Panc1 (cell line): Measurements from ENCODE around the gene MITF. TPM values are rescaled to one million over a fixed set of nuclear protein-coding genes. Genes with fewer than 3 reads are reported as not detected.

Experiments
- ATAC-seq: fragments of 200-7000 bp; cut with Tn5 transposase; 2 replicates; pipeline ENCODE4 v1.9.1; 2020; ENCODE audit warnings: mild to moderate bottlenecking, moderate library complexity
- BruUV-seq: library from RNA; stranded (reverse); fragments of 400-500 nt; replicated peaks from 2 replicates; lab custom pipeline; 2021; lab: Mats Ljungman, UMichigan
- CTCF ChIA-PET: fragments of 300-600 bp; sonication (Branson Sonifier 250); formaldehyde crosslinking; loops from one replicate; lab custom pipeline; 2022; ENCODE audit warnings: antibody characterized with exemption; lab: Charles Lee
- POLR2A ChIA-PET: fragments of 300-600 bp; sonication (Branson Sonifier 250); formaldehyde crosslinking; loops from one replicate; lab custom pipeline; 2022; ENCODE audit warnings: antibody characterized with exemption; lab: Charles Lee
- DNase-seq: peaks from one replicate; pipeline ENCODE4 v3.0.0-alpha.2; 2010; ENCODE audit warnings: low read depth, low spot score
- H3K27ac ChIP-seq: 2 replicates; pipeline ENCODE4 v1.5.1; 2011; ENCODE audit warnings: mild to moderate bottlenecking, low read length, inconsistent platforms
- H3K27me3 ChIP-seq: fragments of 200-500 bp; sonication (Bioruptor generic); 2 replicates; pipeline ENCODE4 v1.6.0; 2014; ENCODE audit warnings: low read length, inconsistent platforms; ENCODE audit not compliant: control insufficient read depth, insufficient read depth
- H3K36me3 ChIP-seq: fragments of 200-500 bp; sonication (Bioruptor generic); 2 replicates; pipeline ENCODE4 v1.5.1; 2014; ENCODE audit warnings: inconsistent platforms, mild to moderate bottlenecking, low read length, moderate library complexity; ENCODE audit not compliant: control insufficient read depth, insufficient read depth
- H3K4me1 ChIP-seq: 2 replicates; pipeline ENCODE4 v1.5.1; 2011; ENCODE audit warnings: inconsistent platforms, mild to moderate bottlenecking, low read length, moderate library complexity; ENCODE audit not compliant: control insufficient read depth, insufficient read depth
- H3K4me3 ChIP-seq, 2 experiments: 2 replicates each; pipeline ENCODE4 v1.5.1; 2011 to 2012; ENCODE audit warnings: low read depth in 2 of 2, low read length in 2 of 2, mild to moderate bottlenecking in 2 of 2, inconsistent platforms in 1 of 2, moderate library complexity in 1 of 2
- H3K9me3 ChIP-seq: fragments of 200-500 bp; sonication (Bioruptor generic); 2 replicates; pipeline ENCODE4 v1.5.1; 2014; ENCODE audit warnings: low read depth, mild to moderate bottlenecking, inconsistent platforms, low read length, moderate library complexity; ENCODE audit not compliant: control insufficient read depth, insufficient read depth
- POLR2AphosphoS5 ChIP-seq: IDR thresholded peaks from 2 replicates; pipeline ENCODE4 v1.6.1; 2012; ENCODE audit warnings: mild to moderate bottlenecking, low read depth, low read length, moderate library complexity
- SIN3A ChIP-seq: IDR thresholded peaks from 2 replicates; pipeline ENCODE4 v1.6.1; 2012; ENCODE audit warnings: low read depth, mild to moderate bottlenecking, low read length, moderate library complexity, borderline replicate concordance; ENCODE audit not compliant: insufficient read depth
- TCF7L2 ChIP-seq: IDR thresholded peaks from 2 replicates; pipeline ENCODE4 v1.6.1; 2011; ENCODE audit warnings: mild to moderate bottlenecking, low read depth, low read length, inconsistent platforms
- in situ Hi-C: cut with HindIII; loops from 2 replicates; pipeline ENCODE4 v1.10.0; 2016; ENCODE audit warnings: low sequenced_read_pairs, low pct_unique_long_range_greater_than_20kb
- intact Hi-C: fragments of 100-400 bp; cut with micrococcal nuclease; formaldehyde crosslinking; loops from one replicate; pipeline ENCODE4 v1.10.0; 2022; ENCODE audit not compliant: unreplicated experiment
- total RNA-seq: library from RNA; stranded (reverse); gene quantifications from one replicate; pipeline ENCODE4 v1.2.1, GENCODE V29; 2021; ENCODE audit not compliant: unreplicated experiment
- TF ChIP-seq, protein P1 (sequence below), 2 experiments: IDR thresholded peaks; 2 replicates each; pipeline ENCODE4 v1.6.1; 2011 to 2012; ENCODE audit warnings: low read depth in 2 of 2, control low read depth in 1 of 2, low read length in 1 of 2, mild to moderate bottlenecking in 1 of 2, moderate library complexity in 1 of 2; ENCODE audit not compliant: insufficient read depth in 1 of 2
- TF ChIP-seq, protein P2 (sequence below): fragments of 450-650 bp; IDR thresholded peaks from 2 replicates; pipeline ENCODE4 v1.5.1; 2017; ENCODE audit warnings: mild to moderate bottlenecking

MITF gene
- total RNA-seq, 1 experiment from 2014 or later = 10.8 TPM

DNA sequence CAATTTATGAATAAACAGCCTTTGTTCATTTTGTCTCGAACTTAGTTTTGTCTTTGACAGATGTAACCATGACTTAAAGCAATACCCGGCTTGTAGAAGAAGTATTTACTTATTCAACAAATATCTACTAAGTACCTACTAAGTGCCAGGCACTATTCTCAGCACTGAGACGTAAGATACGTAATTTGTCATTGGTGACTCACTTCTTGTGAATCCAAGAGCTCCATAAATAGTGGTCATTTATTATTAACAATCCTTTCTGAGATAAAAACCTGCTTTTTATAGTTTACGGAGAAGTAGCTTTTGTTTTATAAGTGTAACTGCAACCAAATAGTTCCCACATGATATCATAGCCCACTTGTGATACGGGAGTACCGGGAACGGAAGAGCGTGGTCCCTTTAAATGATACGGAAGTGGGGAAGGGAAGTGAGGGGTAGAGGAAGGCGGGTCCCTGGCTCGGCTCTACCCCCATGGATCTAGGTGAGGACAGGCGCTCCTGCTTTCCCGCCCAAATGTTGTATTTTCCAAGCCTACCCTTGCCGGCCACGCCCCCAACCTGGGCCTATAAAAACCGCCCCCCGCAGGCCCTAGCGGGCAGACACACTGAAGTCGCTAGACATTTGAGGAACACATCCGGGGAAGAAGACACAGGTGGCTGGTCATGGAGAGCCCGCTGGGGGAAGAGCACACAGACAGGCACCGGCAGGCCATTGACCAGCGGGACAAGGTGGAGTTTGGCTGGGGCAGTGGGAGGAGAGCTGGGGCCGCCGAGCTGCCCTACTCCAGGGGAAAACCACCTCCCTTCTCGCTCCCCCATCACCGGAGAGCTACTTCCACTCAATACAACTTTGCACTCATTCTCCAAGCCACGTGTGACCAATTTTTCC lies 260.1 kb downstream of the MITF start, which contains the start of gene SAMMSON:
TSS of gene SAMMSON (plus strand) at position 594 of the 888 bp plus-strand sequence.
- Histone ChIP-seq H3K27me3 (no peaks in the 10 kb centered on the region), H3K9me3 (no peaks in the 10 kb centered on the region), H3K4me3 (no peak within 1 kb of the TSS), H3K27ac (no peak within 1 kb of the TSS), H3K36me3 (no peaks in the 10 kb centered on the region), H3K4me1 (no peaks in the 10 kb centered on the region)
- ATAC-seq (no peak), DNase-seq (no peak)
- TF ChIP-seq, protein P1, sequence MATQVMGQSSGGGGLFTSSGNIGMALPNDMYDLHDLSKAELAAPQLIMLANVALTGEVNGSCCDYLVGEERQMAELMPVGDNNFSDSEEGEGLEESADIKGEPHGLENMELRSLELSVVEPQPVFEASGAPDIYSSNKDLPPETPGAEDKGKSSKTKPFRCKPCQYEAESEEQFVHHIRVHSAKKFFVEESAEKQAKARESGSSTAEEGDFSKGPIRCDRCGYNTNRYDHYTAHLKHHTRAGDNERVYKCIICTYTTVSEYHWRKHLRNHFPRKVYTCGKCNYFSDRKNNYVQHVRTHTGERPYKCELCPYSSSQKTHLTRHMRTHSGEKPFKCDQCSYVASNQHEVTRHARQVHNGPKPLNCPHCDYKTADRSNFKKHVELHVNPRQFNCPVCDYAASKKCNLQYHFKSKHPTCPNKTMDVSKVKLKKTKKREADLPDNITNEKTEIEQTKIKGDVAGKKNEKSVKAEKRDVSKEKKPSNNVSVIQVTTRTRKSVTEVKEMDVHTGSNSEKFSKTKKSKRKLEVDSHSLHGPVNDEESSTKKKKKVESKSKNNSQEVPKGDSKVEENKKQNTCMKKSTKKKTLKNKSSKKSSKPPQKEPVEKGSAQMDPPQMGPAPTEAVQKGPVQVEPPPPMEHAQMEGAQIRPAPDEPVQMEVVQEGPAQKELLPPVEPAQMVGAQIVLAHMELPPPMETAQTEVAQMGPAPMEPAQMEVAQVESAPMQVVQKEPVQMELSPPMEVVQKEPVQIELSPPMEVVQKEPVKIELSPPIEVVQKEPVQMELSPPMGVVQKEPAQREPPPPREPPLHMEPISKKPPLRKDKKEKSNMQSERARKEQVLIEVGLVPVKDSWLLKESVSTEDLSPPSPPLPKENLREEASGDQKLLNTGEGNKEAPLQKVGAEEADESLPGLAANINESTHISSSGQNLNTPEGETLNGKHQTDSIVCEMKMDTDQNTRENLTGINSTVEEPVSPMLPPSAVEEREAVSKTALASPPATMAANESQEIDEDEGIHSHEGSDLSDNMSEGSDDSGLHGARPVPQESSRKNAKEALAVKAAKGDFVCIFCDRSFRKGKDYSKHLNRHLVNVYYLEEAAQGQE (IDR thresholded peaks at IDR 0.05; ENCODE audit: insufficient read depth in 1 of 2, low read depth in 2 of 2, low read length in 1 of 2) = no peak
- TF ChIP-seq POLR2AphosphoS5 = no peak
- TF ChIP-seq, protein P2, sequence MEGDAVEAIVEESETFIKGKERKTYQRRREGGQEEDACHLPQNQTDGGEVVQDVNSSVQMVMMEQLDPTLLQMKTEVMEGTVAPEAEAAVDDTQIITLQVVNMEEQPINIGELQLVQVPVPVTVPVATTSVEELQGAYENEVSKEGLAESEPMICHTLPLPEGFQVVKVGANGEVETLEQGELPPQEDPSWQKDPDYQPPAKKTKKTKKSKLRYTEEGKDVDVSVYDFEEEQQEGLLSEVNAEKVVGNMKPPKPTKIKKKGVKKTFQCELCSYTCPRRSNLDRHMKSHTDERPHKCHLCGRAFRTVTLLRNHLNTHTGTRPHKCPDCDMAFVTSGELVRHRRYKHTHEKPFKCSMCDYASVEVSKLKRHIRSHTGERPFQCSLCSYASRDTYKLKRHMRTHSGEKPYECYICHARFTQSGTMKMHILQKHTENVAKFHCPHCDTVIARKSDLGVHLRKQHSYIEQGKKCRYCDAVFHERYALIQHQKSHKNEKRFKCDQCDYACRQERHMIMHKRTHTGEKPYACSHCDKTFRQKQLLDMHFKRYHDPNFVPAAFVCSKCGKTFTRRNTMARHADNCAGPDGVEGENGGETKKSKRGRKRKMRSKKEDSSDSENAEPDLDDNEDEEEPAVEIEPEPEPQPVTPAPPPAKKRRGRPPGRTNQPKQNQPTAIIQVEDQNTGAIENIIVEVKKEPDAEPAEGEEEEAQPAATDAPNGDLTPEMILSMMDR = no peak
- no peak for TF ChIP-seq SIN3A
- TF ChIP-seq TCF7L2 = no peak
- ChIA-PET POLR2A (no interaction called here), CTCF (no interaction called here)
- in situ Hi-C loops = no loop called here
- BruUV-seq = no TSS peak
- intact Hi-C loops = no loop called here

DNA sequence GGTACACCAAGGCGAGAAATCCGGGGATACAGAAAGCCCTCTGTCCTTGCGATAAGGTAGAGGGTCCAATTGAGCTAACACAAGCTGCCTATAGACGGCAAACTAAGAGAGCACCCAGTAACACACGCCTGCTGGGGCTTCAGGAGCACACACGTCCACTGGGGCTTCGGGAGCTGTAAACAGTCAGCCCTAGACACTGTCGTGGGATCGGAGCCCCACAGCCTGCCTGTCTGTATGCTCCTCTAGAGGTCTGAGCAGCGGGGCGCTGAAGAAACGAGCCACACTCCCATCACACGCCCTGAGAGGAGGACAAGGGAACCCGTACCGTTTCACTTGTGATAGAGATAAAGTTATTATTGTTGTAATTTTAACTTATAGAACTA lies 260.8 kb downstream of the MITF start:
- Histone ChIP-seq H3K27me3 (no peaks in the 10 kb centered on the region), H3K36me3 (no peaks in the 10 kb centered on the region), H3K9me3 (no peaks in the 10 kb centered on the region), H3K27ac (no peak overlapping the region), H3K4me3 (no peak overlapping the region), H3K4me1 (no peaks in the 10 kb centered on the region)
- DNase-seq (no peak), ATAC-seq (no peak)
- CTCF ChIA-PET = no interaction called here
- TF ChIP-seq TCF7L2 (no peak), POLR2AphosphoS5 (no peak), SIN3A (no peak)
- TF ChIP-seq, protein P1 (IDR thresholded peaks at IDR 0.05; ENCODE audit: insufficient read depth in 1 of 2, low read depth in 2 of 2, low read length in 1 of 2) = no peak
- TF ChIP-seq, protein P2 = no peak
- POLR2A ChIA-PET = no interaction called here
- intact Hi-C loops (no loop called here), in situ Hi-C loops (no loop called here)
- BruUV-seq = no TSS peak
